ENCODE measurements around the gene SPRY4. TPM values are rescaled to one million over a fixed set of nuclear protein-coding genes. Genes with fewer than 3 reads are reported as not detected.

SPRY4 gene
- total RNA-seq = 17.3 and 18.5 TPM in 2 replicates

GRCh38 chr5:142324871-142325724 lies at the start of gene SPRY4:
Gene SPRY4, minus strand, starts transcription at chr5:142325021. Its CDS starts 9,913 bp downstream, at chr5:142315108.

Other genes starting within 250 kb of the SPRY4 start
- 80.5 and 110 TPM in 2 replicates for gene NDFIP1, start 216.2 kb downstream of the SPRY4 start, total RNA-seq

Measured in mesangial cell (primary cell).